ENCODE data around the gene CLASP2.
"Not testable (repeated sequence)": the region's sequence is repeated elsewhere in the genome, so short reads cannot be mapped to it uniquely, and the experiment has no call there.

CLASP2 gene

DNA sequence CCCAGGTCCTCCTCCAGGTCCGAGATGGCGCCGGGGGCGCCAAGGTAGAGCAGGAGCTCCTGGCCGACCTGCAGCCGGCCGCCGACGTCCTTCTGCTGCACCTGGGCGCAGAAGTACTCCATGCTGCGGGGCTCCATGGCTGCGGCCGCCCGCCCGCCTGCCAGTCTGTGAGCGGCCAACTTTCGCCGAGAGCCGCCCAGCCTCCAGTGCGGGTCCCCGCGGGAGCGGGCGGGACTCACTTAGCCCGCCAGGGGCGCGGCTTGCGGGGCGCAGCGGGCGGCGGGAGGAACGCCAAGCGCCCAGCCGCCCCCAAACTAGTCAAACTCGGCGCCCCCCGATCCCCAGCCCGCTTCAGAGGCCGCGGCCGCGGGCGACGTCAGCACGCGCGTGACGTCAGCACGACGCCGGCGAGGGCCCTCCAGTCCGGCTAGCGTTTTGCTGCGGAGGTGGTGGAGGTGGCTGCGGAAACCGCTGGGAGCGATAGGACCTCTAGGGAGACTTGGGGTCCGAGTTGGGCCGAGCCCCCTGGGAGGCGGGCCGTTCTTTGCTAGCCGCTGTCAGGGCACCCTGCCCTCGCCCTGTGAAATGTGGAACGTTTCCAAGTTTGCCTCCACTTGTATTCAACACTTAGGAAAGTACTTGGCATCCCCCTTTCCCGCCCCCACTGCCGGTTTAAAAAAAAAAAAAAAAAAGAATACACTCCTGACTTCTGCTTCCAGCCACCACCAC lies at the start of gene CLASP2:
TSS of gene CLASP2 (minus strand) at position 389 of the 729 bp plus-strand sequence. CDS start at position 137, 252 bp downstream.
- no peaks in the 10 kb centered on the region for H3K36me3 Mint-ChIP-seq
- H3K9me3 Mint-ChIP-seq: no peaks in the 10 kb centered on the region
- DNase-seq (ENCODE audit: low spot score in 2 of 2) (peak; percentile 83 to 87), ATAC-seq (ENCODE audit: low read depth) (peak; percentile 85)
- H3K27me3 Mint-ChIP-seq: no peaks in the 10 kb centered on the region
- H3K4me1 Mint-ChIP-seq: peaks cover 6% of the 10 kb centered on the region
- peak within 1 kb of the TSS; percentile 94 for H3K4me3 Mint-ChIP-seq
- peak within 1 kb of the TSS; percentile 90 for H3K27ac Mint-ChIP-seq

DNA sequence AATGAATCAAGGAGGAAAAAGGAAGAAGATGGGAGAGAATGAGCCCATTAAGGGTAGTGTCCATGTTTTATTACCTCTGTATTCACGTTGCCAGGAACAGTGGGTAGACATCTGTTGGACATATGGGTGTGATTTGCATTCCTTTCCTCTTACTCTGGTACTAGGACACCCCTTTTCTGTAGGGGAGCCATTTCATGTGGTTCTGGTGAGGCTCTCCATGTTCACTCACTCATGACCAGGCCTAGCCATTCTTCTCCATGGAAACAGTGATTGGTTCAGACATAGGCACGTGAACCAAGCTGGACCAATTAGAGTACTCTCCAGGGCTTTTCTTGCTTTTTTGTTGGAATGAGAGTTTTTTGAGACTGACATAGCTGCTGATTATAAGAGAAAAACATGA lies 40.8 kb upstream of the CLASP2 start:
- ATAC-seq (ENCODE audit: low read depth): no peak
- no peak overlapping the region for H3K27ac Mint-ChIP-seq
- no peak overlapping the region for H3K4me3 Mint-ChIP-seq
- peaks cover 7% of the 10 kb centered on the region for H3K27me3 Mint-ChIP-seq
- H3K36me3 Mint-ChIP-seq: peaks cover 5% of the 10 kb centered on the region
- no peak for DNase-seq (ENCODE audit: low spot score in 2 of 2)
- peaks cover 5% of the 10 kb centered on the region for H3K9me3 Mint-ChIP-seq
- H3K4me1 Mint-ChIP-seq: no peaks in the 10 kb centered on the region

DNA sequence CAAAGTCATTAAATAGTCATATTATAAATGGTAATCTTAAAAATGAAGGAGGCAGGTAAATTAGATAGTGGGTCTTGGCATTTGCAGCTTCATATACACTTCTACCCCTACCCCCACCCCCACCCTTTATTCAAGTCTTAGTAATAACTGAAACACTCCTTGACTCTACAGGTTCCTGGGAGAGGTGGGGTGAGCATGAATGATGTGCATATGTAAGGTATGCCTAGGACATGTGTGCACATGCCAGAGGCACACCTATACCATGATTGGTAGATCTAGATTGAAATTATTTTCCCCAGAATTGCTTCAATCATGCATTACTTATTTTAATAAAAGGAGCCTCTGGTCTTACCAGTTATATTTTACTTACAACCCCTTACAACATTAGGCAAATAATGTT lies 40.2 kb upstream of the CLASP2 start:
- DNase-seq (ENCODE audit: low spot score in 2 of 2) (no peak), ATAC-seq (ENCODE audit: low read depth) (no peak)
- Mint-ChIP-seq H3K4me1 (no peaks in the 10 kb centered on the region), H3K27ac (no peak overlapping the region), H3K9me3 (peaks cover 5% of the 10 kb centered on the region), H3K4me3 (no peak overlapping the region), H3K27me3 (peaks cover 5% of the 10 kb centered on the region), H3K36me3 (peaks cover 5% of the 10 kb centered on the region)

DNA sequence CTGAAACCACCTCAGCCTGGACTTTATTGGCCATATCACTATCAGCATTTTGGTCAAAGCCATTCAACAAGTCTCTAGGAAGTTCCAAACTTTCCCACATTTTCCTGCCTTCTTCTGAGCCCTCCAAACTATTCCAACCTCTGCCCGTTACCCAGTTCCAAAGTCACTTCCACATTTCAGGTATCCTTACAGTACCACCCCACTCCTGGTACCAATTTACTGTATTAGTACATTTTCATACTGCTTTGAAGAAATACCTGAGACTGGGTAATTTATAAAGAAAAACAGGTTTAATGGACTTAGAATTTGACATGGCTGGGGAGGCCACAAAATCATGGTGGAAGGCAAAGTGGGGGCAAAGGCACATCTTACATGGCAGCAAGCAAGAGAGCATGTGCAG lies 36.3 kb upstream of the CLASP2 start:
- H3K27me3 Mint-ChIP-seq; H3K4me3 Mint-ChIP-seq; H3K36me3 Mint-ChIP-seq; ATAC-seq (ENCODE audit: low read depth); H3K27ac Mint-ChIP-seq; H3K9me3 Mint-ChIP-seq; H3K4me1 Mint-ChIP-seq; DNase-seq (ENCODE audit: low spot score in 2 of 2): not testable (repeated sequence)

DNA sequence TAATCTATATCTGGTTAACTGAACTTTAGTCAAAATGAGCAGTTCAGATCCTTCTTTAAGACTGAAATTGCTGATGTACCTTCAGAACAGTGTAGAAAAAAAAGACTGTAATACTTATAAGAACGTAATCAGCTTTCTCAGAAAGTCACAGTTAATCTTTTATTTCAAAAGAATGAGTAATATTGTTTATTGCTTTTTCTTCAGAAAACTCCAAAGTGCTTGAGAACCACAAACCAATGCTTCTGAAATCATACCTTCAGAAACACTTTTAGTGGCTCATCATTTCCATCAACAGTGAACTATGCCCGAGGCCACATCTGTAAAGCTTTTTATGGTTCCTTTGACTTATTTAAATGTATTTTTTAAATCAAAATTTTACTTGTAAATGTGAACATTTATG lies 33.3 kb upstream of the CLASP2 start:
- H3K4me3 Mint-ChIP-seq: no peak overlapping the region
- no peaks in the 10 kb centered on the region for H3K4me1 Mint-ChIP-seq
- H3K9me3 Mint-ChIP-seq: peaks cover 5% of the 10 kb centered on the region
- no peak for DNase-seq (ENCODE audit: low spot score in 2 of 2)
- H3K27me3 Mint-ChIP-seq: peaks cover 1% of the 10 kb centered on the region
- no peak overlapping the region for H3K27ac Mint-ChIP-seq
- peaks cover 5% of the 10 kb centered on the region for H3K36me3 Mint-ChIP-seq
- no peak for ATAC-seq (ENCODE audit: low read depth)

DNA sequence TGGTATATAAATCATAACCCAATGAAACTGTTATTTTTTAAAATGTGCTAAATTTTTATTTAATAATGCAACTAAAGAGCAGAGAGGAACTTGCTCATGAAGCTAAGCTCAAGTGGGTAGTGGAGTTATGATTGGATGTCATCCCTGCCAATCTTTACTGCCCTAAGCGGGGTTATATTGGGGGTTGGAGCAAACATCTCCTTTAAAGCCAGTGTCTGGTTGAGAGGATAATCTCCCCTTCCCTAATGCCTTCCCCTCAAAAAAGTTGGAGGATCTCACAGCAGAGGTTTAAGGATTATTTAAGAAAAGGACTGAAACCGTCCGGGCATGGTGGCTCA lies 32.1 kb upstream of the CLASP2 start:
- ATAC-seq (ENCODE audit: low read depth) (no peak), DNase-seq (ENCODE audit: low spot score in 2 of 2) (no peak)
- Mint-ChIP-seq H3K4me1 (no peaks in the 10 kb centered on the region), H3K36me3 (peaks cover 5% of the 10 kb centered on the region), H3K4me3 (no peak overlapping the region), H3K27ac (no peak overlapping the region), H3K9me3 (peaks cover 5% of the 10 kb centered on the region), H3K27me3 (peaks cover 2% of the 10 kb centered on the region)

DNA sequence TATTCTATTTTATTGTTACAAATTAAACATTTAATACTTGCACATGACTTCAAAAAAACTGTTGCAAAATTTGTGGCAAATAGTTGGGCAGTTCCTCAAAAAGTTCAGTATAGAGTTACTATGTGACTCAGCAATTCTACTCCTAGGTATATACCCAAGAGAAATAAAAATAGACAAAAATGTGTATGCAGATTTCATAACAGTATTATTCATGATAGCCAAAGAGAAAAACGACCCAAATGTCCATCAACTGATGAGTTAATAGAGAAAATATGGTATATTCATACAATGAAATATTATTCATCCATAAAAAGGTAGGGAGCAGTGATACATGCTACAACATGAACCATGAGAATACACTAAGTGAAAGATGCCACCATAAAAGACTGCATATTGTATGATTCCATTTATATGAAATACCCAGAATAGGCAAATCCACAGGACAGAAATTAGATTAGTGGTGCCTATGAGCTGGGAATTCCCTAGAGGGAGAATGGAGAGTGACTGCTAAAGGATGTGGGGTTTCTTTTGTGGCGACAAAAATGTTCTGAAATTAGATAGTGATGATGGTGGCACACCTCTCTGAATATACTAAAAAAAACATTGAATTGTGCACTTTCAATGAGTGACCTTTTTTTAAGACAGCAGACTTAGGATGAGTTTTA lies 31.6 kb upstream of the CLASP2 start:
- Mint-ChIP-seq H3K9me3 (peaks cover 2% of the 10 kb centered on the region), H3K4me3 (no peak overlapping the region), H3K4me1 (no peaks in the 10 kb centered on the region), H3K36me3 (peaks cover 2% of the 10 kb centered on the region), H3K27me3 (peaks cover 2% of the 10 kb centered on the region), H3K27ac (no peak overlapping the region)
- DNase-seq (ENCODE audit: low spot score in 2 of 2) (no peak), ATAC-seq (ENCODE audit: low read depth) (no peak)

DNA sequence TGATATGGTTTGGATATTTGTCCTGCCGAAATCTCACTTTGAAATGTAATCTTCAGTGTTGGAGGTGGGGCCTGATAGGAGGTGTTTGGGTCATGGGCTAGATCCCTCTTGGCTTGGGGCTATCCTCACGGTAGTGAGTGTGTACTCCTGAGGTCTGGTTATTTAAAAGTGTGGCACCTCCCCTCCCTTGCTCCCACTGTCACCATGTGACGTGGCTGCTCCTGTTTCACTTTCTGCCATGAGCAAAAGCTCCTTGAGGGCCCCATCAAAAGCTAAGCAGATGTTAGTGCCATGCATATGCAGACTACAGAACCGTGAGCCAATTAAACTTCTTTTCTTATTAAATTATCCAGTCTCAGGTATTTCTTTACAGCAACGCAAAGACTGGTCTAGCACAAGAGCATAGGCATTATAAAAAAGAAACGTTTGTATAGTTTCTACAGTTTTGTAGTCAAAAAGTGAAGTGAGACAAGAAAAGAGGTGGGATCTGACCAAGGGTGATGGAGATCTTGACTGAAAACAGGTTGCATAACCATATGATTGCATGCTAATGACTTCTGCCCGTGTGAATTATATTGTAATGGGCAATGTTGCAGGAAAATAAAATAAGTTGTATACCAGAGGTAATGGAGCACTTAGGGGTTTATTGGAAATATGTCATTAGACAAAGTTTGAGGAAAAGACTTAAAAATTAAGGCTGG lies 28.5 kb upstream of the CLASP2 start:
- DNase-seq (ENCODE audit: low spot score in 2 of 2) (no peak), ATAC-seq (ENCODE audit: low read depth) (no peak)
- Mint-ChIP-seq H3K4me3 (no peak overlapping the region), H3K27ac (no peak overlapping the region), H3K27me3 (peaks cover 5% of the 10 kb centered on the region), H3K9me3 (no peaks in the 10 kb centered on the region), H3K4me1 (no peaks in the 10 kb centered on the region), H3K36me3 (no peaks in the 10 kb centered on the region)

DNA sequence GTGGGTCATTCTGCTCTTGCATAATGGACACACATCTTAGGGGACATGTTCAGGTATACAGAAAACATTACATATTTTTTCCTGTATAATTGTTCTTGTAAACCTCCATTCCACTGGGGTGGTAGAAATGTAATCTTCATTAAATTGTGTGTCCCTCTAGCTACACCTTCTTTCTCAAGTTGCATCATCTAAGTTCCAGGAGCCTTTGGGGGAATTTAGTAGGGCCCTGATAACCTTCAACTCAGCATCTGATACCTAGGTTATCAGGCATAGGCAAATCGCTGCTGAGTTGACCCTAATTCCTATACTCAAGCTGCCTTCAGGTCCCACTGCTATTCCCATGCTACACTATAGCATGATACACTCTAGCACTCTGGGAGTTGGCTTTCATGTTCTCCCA lies 19.1 kb upstream of the CLASP2 start:
- H3K4me1 Mint-ChIP-seq: no peaks in the 10 kb centered on the region
- H3K27me3 Mint-ChIP-seq: peaks cover 1% of the 10 kb centered on the region
- H3K4me3 Mint-ChIP-seq: no peak overlapping the region
- peaks cover 2% of the 10 kb centered on the region for H3K9me3 Mint-ChIP-seq
- no peaks in the 10 kb centered on the region for H3K36me3 Mint-ChIP-seq
- H3K27ac Mint-ChIP-seq: no peak overlapping the region
- DNase-seq (ENCODE audit: low spot score in 2 of 2): no peak
- ATAC-seq (ENCODE audit: low read depth): no peak

DNA sequence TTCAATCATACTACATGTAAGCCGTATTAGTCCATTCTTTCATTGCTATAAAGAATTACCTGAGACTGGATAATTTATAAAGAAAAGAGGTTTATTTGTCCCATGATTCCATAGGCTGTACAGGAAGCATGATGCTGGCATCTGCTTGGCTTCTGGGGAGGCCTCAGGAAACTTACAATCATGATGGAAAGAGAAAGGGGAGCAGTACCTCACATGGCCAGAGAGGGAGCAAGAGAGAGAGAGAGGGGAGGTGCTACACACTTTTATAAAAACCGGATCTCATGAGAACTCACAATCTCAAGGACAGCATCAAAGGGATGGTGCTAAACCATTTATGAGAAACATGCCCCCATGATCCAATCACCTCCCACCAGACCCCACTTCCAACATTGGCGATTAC lies 14.3 kb upstream of the CLASP2 start:
- Mint-ChIP-seq H3K36me3 (no peaks in the 10 kb centered on the region), H3K4me1 (peaks cover 4% of the 10 kb centered on the region), H3K4me3 (no peak overlapping the region), H3K27ac (no peak overlapping the region), H3K9me3 (peaks cover 2% of the 10 kb centered on the region), H3K27me3 (no peaks in the 10 kb centered on the region)
- ATAC-seq (ENCODE audit: low read depth): no peak
- DNase-seq (ENCODE audit: low spot score in 2 of 2): peak in 1 of 2 donors; percentile 19

DNA sequence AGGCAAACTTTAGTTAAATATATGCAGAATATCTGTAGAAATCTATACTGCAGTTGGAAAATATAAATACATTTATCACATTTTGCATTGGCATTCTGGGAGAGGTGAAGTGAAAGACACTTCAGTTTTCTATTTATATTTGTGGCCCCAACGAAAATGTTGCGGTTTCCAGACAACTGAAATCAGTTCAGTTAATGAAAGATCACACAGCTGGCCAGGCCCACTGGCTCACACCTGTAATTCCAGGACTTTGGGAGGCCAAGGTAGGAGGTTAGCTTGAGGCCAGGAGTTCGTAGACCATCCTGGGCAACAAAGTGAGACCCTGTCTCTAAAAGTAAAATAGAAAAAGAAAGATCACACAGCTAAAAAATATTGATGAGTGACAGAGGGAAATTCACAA lies 11.9 kb upstream of the CLASP2 start:
- Mint-ChIP-seq H3K36me3 (no peaks in the 10 kb centered on the region), H3K27ac (no peak overlapping the region), H3K9me3 (peaks cover 2% of the 10 kb centered on the region), H3K4me1 (peaks cover 4% of the 10 kb centered on the region), H3K4me3 (no peak overlapping the region), H3K27me3 (peaks cover 4% of the 10 kb centered on the region)
- ATAC-seq (ENCODE audit: low read depth) (no peak), DNase-seq (ENCODE audit: low spot score in 2 of 2) (no peak)

DNA sequence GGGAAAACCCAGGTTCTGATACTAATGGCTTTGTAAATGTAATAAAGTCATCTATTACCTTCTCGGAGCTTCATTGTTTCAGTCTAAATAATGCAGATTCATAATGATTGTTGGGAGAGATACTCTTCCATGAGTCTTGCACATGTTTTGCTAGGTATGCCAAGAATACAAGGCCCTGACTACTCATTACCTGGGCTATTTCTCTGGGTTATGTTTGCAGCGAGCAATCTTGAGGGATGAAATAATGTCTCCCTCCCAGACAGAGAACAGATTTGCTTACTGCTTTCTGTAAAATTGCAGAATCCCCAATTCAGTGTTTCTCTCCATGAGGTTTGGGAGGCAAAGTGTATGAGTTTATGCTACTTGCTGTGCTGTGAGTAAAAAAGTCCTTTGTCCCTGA lies 6.2 kb upstream of the CLASP2 start:
- ATAC-seq (ENCODE audit: low read depth): no peak
- DNase-seq (ENCODE audit: low spot score in 2 of 2): no peak
- no peaks in the 10 kb centered on the region for H3K4me1 Mint-ChIP-seq
- no peak overlapping the region for H3K27ac Mint-ChIP-seq
- H3K9me3 Mint-ChIP-seq: no peaks in the 10 kb centered on the region
- H3K27me3 Mint-ChIP-seq: peaks cover 4% of the 10 kb centered on the region
- no peaks in the 10 kb centered on the region for H3K36me3 Mint-ChIP-seq
- H3K4me3 Mint-ChIP-seq: no peak overlapping the region

DNA sequence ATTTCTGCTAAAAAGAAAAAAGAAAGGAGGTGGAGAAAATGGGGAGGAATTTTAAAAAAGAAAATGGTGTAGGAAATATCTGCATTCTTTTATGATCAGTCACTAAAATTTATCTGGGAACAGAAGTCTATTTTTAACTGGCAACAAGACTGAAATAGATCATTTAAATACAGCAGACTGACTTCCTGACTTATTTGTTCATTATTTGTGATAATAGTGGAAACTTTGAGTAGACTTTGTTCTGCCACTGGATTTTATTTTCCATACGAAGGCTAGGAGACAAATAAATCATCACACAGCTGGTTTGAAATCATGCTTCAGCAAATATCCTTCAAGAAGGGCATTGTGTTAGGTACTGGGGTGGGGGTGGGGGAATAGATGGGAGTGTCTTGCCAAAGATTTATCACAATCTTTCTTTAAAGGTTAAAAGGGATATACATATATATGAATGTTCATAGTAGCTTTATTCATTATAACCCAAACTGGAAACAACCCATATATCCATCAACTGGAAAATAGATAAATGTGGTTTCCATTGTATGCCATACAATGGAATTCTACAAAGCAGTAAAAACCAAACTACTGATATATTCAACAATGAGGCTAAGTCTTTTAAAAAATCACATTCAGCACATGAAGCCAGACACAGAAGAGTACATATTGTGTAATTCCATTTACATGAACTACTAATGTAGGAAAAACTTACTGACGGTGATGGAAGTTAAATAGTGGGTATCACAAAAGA lies 4.7 kb upstream of the CLASP2 start:
- Mint-ChIP-seq H3K27ac (no peak overlapping the region), H3K9me3 (no peaks in the 10 kb centered on the region), H3K4me3 (no peak overlapping the region), H3K27me3 (peaks cover 4% of the 10 kb centered on the region), H3K36me3 (no peaks in the 10 kb centered on the region), H3K4me1 (no peaks in the 10 kb centered on the region)
- ATAC-seq (ENCODE audit: low read depth) (no peak), DNase-seq (ENCODE audit: low spot score in 2 of 2) (no peak)

DNA sequence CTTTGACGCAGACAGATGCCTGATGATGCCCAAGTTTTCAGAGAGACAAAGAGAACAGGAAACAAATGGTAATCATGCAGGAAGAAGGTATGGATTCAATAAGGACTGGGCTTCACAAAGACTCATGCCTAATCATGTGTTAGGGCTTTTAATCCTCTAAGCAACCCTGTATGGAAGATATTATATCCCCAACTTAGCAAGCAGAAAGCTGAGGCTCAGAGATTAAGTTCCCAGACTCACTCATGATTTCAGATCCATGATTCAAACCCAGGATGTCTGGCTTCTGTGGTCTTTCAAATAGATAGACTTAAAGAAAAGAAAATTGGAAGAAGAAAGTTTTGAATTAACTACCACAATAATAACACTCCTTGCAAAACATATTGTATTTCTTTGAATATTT lies 4.1 kb upstream of the CLASP2 start:
- H3K27ac Mint-ChIP-seq: no peak overlapping the region
- no peak overlapping the region for H3K4me3 Mint-ChIP-seq
- ATAC-seq (ENCODE audit: low read depth) (no peak), DNase-seq (ENCODE audit: low spot score in 2 of 2) (no peak)
- peaks cover 2% of the 10 kb centered on the region for H3K27me3 Mint-ChIP-seq
- H3K9me3 Mint-ChIP-seq: no peaks in the 10 kb centered on the region
- no peaks in the 10 kb centered on the region for H3K36me3 Mint-ChIP-seq
- no peaks in the 10 kb centered on the region for H3K4me1 Mint-ChIP-seq

Measured in memory B cell (primary cell).